WTC11 (cell line): ENCODE results near the gene PTPRU.

Experiments used
- CTCF ChIP-seq: fragments of 200-600 bp; IDR thresholded peaks from 2 replicates; pipeline ENCODE4 v1.8.0; 2022; ENCODE audit warnings: antibody characterized with exemption
- E2F4 ChIP-seq: sonication (generic); formaldehyde crosslinking; IDR thresholded peaks from 2 replicates; pipeline ENCODE4 v1.8.1; 2022; ENCODE audit warnings: low read depth, mild to moderate bottlenecking, moderate library complexity, missing genetic modification reagents, borderline replicate concordance
- ESRRA ChIP-seq: sonication (generic); formaldehyde crosslinking; IDR thresholded peaks from 2 replicates; pipeline ENCODE4 v1.8.1; 2022; ENCODE audit warnings: mild to moderate bottlenecking, missing genetic modification reagents, borderline replicate concordance
- FOXJ3 ChIP-seq: sonication (generic); formaldehyde crosslinking; IDR thresholded peaks from 2 replicates; pipeline ENCODE4 v1.9.0; 2021; ENCODE audit warnings: missing genetic modification reagents, mild to moderate bottlenecking, borderline replicate concordance
- HMGXB4 ChIP-seq: sonication (generic); formaldehyde crosslinking; IDR thresholded peaks from 2 replicates; pipeline ENCODE4 v1.8.1; 2023; ENCODE audit warnings: mild to moderate bottlenecking, moderate library complexity, missing genetic modification reagents
- IRF1 ChIP-seq: sonication (generic); formaldehyde crosslinking; IDR thresholded peaks from 2 replicates; pipeline ENCODE4 v1.8.0; 2023; ENCODE audit warnings: missing genetic modification reagents
- SP1 ChIP-seq: sonication (generic); formaldehyde crosslinking; conservative IDR thresholded peaks from 2 replicates; pipeline ENCODE4 v1.8.1; 2022; ENCODE audit warnings: missing genetic modification reagents
- ZSCAN18 ChIP-seq: fragments of 250-450 bp; sonication (Bioruptor Pico); IDR thresholded peaks from 2 replicates; pipeline ENCODE4 v2.1.2; 2022; ENCODE audit warnings: mild to moderate bottlenecking, moderate library complexity

GRCh38 chr1:29298246-29298645 is 61.9 kb downstream of the PTPRU start:
- TF ChIP-seq HMGXB4 (CRISPR knock-in tag) = no peak
- TF ChIP-seq CTCF = no peak
- TF ChIP-seq SP1 (CRISPR knock-in tag) = no peak
- no peak for TF ChIP-seq E2F4 (CRISPR knock-in tag)
- TF ChIP-seq FOXJ3 (CRISPR knock-in tag) = no peak
- no peak for TF ChIP-seq ZSCAN18 (CRISPR knock-in tag)
- TF ChIP-seq ESRRA (CRISPR knock-in tag) = no peak
- TF ChIP-seq IRF1 = no peak
